K562 (cell line): ENCODE measurements around the gene CEMIP. TPM values are rescaled to one million over a fixed set of nuclear protein-coding genes. Genes with fewer than 3 reads are reported as not detected.

Source experiments
- EZH2 ChIP-seq: IDR thresholded peaks from 2 replicates; pipeline ENCODE4 v1.6.1; 2012; ENCODE audit warnings: low read depth, mild to moderate bottlenecking, inconsistent platforms, low read length, borderline replicate concordance
- GABPB1 ChIP-seq: sonication (generic); formaldehyde crosslinking; IDR thresholded peaks from 2 replicates; pipeline ENCODE4 v1.8.0; 2022; ENCODE audit warnings: mild to moderate bottlenecking, missing genetic modification reagents
- MAFG ChIP-seq: fragments of 450-650 bp; conservative IDR thresholded peaks from 2 replicates; pipeline ENCODE4 v1.6.1; 2016; ENCODE audit warnings: missing genetic modification characterization, missing compliant biosample characterization
- NFIC ChIP-seq: fragments of 450-650 bp; IDR thresholded peaks from 2 replicates; pipeline ENCODE4 v1.6.1; 2017; ENCODE audit warnings: mild to moderate bottlenecking, inconsistent platforms
- PKNOX1 ChIP-seq: fragments of 450-650 bp; IDR thresholded peaks from 2 replicates; pipeline ENCODE4 v1.6.1; 2016
- TBP ChIP-seq: optimal IDR thresholded peaks from 2 replicates; pipeline ENCODE3; 2011; ENCODE audit warnings: low read depth, low read length, improper control_type of control experiment
- ZBTB49 ChIP-seq: sonication (generic); formaldehyde crosslinking; IDR thresholded peaks from 2 replicates; pipeline ENCODE4 v1.8.0; 2022; ENCODE audit warnings: missing genetic modification reagents, mild to moderate bottlenecking, borderline replicate concordance
- ZNF444 ChIP-seq: fragments of 250-450 bp; sonication (Bioruptor Pico); IDR thresholded peaks from 2 replicates; pipeline ENCODE4 v1.4.0; 2020; ENCODE audit warnings: mild to moderate bottlenecking, moderate library complexity
- ZNF696 ChIP-seq: fragments of 250-450 bp; sonication (Bioruptor Pico); conservative IDR thresholded peaks from 2 replicates; pipeline ENCODE4 v1.4.0; 2020; ENCODE audit warnings: mild to moderate bottlenecking, moderate library complexity
- polyA plus RNA-seq, 8 experiments: library from polyadenylated mRNA; depleted of rRNA in 4 of 8; stranded (reverse) in 5 of 8; unstranded in 3 of 8; fragments of >200 nt; fragmentation: Nextera tagmentation in 2 of 8; fragmentation: Illumina TruSeq in 1 of 8; extraction: Ambion mirVana in 2 of 8; extraction: Trizol in 1 of 8; gene quantifications; 2 replicates each; pipeline versions ENCODE4 v1.2.1 to v1.2.3, GENCODE V29; 2011 to 2014; ENCODE audit warnings: inconsistent platforms in 1 of 8, missing spikeins in 1 of 8
- total RNA-seq, 7 experiments: library from RNA; depleted of rRNA in 6 of 7; stranded (reverse); fragments of >200 nt in 6 of 7; fragmentation: Illumina TruSeq in 2 of 7; extraction: Trizol in 2 of 7; gene quantifications; 2 replicates each; pipeline versions ENCODE4 v1.2.1 to v1.2.3, GENCODE V29; 2011 to 2021; ENCODE audit warnings: low replicate concordance in 1 of 7
- TF ChIP-seq, protein P1 (sequence below), 3 experiments: fragments of 200-800 bp in 1 of 3; fragments of 250-450 bp in 1 of 3; fragments of 450-650 bp in 1 of 3; sonication (Bioruptor Pico) in 1 of 3; sonication (Bioruptor generic) in 1 of 3; formaldehyde crosslinking in 1 of 3; IDR thresholded peaks; 2 replicates each; pipeline versions ENCODE4 v1.6.1 to v1.8.0; 2016 to 2022; ENCODE audit warnings: mild to moderate bottlenecking in 2 of 3, missing genetic modification characterization in 2 of 3, missing compliant biosample characterization in 1 of 3, moderate library complexity in 1 of 3
- TF ChIP-seq, protein P2 (sequence below): fragments of 250-450 bp; sonication (Bioruptor Pico); IDR thresholded peaks from 2 replicates; pipeline ENCODE4 v1.8.0; 2022; ENCODE audit warnings: inconsistent platforms, mild to moderate bottlenecking, moderate library complexity, borderline replicate concordance

CEMIP gene
- total and polyA plus RNA-seq, 9 of the 15 experiments (the other 6 are each of a cell fraction or from before 2014, with no cell fraction given): 0.33 TPM; not detected in 8

- TF ChIP-seq ZBTB49 (CRISPR knock-in tag): no peak
- TF ChIP-seq MAFG: no peak
- no peak for TF ChIP-seq NFIC
- TF ChIP-seq, protein P1, sequence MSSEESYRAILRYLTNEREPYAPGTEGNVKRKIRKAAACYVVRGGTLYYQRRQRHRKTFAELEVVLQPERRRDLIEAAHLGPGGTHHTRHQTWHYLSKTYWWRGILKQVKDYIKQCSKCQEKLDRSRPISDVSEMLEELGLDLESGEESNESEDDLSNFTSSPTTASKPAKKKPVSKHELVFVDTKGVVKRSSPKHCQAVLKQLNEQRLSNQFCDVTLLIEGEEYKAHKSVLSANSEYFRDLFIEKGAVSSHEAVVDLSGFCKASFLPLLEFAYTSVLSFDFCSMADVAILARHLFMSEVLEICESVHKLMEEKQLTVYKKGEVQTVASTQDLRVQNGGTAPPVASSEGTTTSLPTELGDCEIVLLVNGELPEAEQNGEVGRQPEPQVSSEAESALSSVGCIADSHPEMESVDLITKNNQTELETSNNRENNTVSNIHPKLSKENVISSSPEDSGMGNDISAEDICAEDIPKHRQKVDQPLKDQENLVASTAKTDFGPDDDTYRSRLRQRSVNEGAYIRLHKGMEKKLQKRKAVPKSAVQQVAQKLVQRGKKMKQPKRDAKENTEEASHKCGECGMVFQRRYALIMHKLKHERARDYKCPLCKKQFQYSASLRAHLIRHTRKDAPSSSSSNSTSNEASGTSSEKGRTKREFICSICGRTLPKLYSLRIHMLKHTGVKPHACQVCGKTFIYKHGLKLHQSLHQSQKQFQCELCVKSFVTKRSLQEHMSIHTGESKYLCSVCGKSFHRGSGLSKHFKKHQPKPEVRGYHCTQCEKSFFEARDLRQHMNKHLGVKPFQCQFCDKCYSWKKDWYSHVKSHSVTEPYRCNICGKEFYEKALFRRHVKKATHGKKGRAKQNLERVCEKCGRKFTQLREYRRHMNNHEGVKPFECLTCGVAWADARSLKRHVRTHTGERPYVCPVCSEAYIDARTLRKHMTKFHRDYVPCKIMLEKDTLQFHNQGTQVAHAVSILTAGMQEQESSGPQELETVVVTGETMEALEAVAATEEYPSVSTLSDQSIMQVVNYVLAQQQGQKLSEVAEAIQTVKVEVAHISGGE (CRISPR knock-in tag; IDR thresholded peaks at IDR 0.05): peak in 2 of 3 experiments; percentile 74 to 96; a peak in 3 of 6 replicates
- TF ChIP-seq EZH2: no peak
- TF ChIP-seq TBP: peak; percentile 83
- TF ChIP-seq GABPB1 (CRISPR knock-in tag): 0 out of 2 replicates have a peak, but pooled peaks have one; percentile 23
- no peak for TF ChIP-seq ZNF444 (CRISPR knock-in tag)
- TF ChIP-seq, protein P2, sequence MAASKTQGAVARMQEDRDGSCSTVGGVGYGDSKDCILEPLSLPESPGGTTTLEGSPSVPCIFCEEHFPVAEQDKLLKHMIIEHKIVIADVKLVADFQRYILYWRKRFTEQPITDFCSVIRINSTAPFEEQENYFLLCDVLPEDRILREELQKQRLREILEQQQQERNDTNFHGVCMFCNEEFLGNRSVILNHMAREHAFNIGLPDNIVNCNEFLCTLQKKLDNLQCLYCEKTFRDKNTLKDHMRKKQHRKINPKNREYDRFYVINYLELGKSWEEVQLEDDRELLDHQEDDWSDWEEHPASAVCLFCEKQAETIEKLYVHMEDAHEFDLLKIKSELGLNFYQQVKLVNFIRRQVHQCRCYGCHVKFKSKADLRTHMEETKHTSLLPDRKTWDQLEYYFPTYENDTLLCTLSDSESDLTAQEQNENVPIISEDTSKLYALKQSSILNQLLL (CRISPR knock-in tag): no peak
- no peak for TF ChIP-seq ZNF696
- TF ChIP-seq PKNOX1: peak; percentile 80
These were observed 210.6 kb downstream of the CEMIP start, which contains the start of gene MESD (continued) for GRCh38 chr15:80989518-80990478.
